ENCODE data around the gene ANGPTL3. TPM values are rescaled to one million over a fixed set of nuclear protein-coding genes. Genes with fewer than 3 reads are reported as not detected.
"Not testable (repeated sequence)": the region's sequence is repeated elsewhere in the genome, so short reads cannot be mapped to it uniquely, and the experiment has no call there.

ANGPTL3 gene
- total and polyA plus RNA-seq, 2 of the 13 experiments (the other 11 are each of a cell fraction or from before 2014, with no cell fraction given), result 0.40 to 0.51 TPM

DNA sequence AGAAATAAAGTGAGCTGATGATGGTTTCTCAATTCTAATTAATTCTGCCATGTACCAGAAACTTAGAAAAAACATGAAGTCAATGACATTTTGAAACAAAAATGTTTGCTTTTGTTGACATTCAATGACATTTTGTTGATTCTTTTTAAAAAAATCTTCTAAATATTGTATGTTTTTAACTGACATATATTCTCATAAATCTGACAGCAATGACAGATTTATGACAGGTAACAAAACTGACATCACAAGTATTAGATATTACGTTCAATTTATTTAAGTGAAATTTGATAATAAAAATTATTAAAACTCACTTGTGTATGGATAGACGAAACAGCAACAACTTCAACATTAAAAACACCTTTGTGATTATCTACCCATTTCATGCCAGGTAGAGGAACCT lies 36.0 kb upstream of the ANGPTL3 start:
- no peak for ATAC-seq
- FAIRE-seq, result no peak
- in situ Hi-C loops (cut with HindIII; ENCODE audit: extremely low pct_ligation_motif_present, low pct_unique_long_range_greater_than_20kb) (no loop called here), intact Hi-C loops (cut with micrococcal nuclease; ENCODE audit: unreplicated experiment) (no loop called here)
- Histone ChIP-seq H3K27me3 (ENCODE audit: control insufficient read depth in 1 of 2, insufficient read depth in 2 of 2, low read length in 2 of 2) (no peaks in the 10 kb centered on the region), H3K4me3 (replicated peaks in 1 of 3; ENCODE audit: insufficient read depth in 1 of 3, low read depth in 2 of 3, low read length in 3 of 3) (no peak overlapping the region), H3K9me3 (ENCODE audit: low read length) (no peaks in the 10 kb centered on the region), H2AFZ (ENCODE audit: low read length) (no peak overlapping the region), H3K4me1 (ENCODE audit: insufficient read depth, low read length) (peaks cover 24% of the 10 kb centered on the region), H3K79me2 (ENCODE audit: insufficient read depth, low read length) (no peaks in the 10 kb centered on the region), H3K4me2 (ENCODE audit: low read depth, low read length) (no peak overlapping the region), H4K20me1 (ENCODE audit: insufficient read depth, low read length) (0 out of 2 replicates have a peak, but pooled peaks cover 2% of the 10 kb centered on the region), H3K36me3 (replicated peaks in 1 of 2; ENCODE audit: control insufficient read depth in 1 of 2, insufficient read depth in 2 of 2, low read length in 2 of 2) (peaks cover 7 to 30% of the 10 kb centered on the region in 2 experiments), H3K27ac (ENCODE audit: extremely low read length, insufficient read depth, low read length) (no peak overlapping the region), H3K9ac (ENCODE audit: insufficient read depth, low read depth, low read length) (no peak overlapping the region)
- 95% methylated on average over 2 of the region's 2 CpGs for WGBS (ENCODE audit: low lambda C conversion rate)
- TF ChIP-seq ZNF451 (CRISPR knock-in tag; IDR thresholded peaks at IDR 0.05), result no peak
- TF ChIP-seq MTA1 (CRISPR knock-in tag; IDR thresholded peaks at IDR 0.05; ENCODE audit: borderline replicate concordance), result no peak
- TF ChIP-seq ERF (CRISPR knock-in tag; IDR thresholded peaks at IDR 0.05), result no peak
- no peak for TF ChIP-seq PRMT3 (CRISPR knock-in tag; IDR thresholded peaks at IDR 0.05; ENCODE audit: borderline replicate concordance, low read depth)
- TF ChIP-seq BORCS8-MEF2B (CRISPR knock-in tag; IDR thresholded peaks at IDR 0.05), result no peak
- ChIA-PET POLR2A (no interaction called here), CTCF (ENCODE audit: low intra/inter-chr PET ratio, low total read pairs) (no interaction called here)
- no TSS peak for BruUV-seq (replicated peaks)
- DNase-seq (ENCODE audit: low spot score), result no peak

DNA sequence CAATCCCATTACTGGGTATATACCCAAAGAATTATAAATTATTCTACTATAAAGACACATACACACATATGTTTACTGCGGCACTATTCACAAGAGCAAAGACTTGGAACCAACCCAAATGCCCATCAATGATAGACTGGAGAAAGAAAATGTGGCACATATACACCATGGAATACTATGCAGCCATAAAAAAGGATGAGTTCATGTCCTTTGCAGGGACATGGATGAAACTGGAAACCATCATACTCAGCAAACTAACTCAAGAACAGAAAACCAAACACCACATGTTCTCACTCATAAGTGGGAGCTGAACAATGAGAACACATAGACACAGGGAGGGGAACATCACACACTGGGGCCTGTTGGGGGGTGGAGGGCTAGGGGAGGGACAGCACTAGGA lies 30.1 kb upstream of the ANGPTL3 start:
- in situ Hi-C loops (cut with HindIII; ENCODE audit: extremely low pct_ligation_motif_present, low pct_unique_long_range_greater_than_20kb); CTCF ChIA-PET (ENCODE audit: low intra/inter-chr PET ratio, low total read pairs); H3K79me2 ChIP-seq (ENCODE audit: insufficient read depth, low read length): not testable (repeated sequence)

More for the DNA sequence above, 30.1 kb upstream of the ANGPTL3 start:
- H3K4me3 ChIP-seq (replicated peaks in 1 of 3; ENCODE audit: insufficient read depth in 1 of 3, low read depth in 2 of 3, low read length in 3 of 3); H3K4me2 ChIP-seq (ENCODE audit: low read depth, low read length); H3K27me3 ChIP-seq (ENCODE audit: control insufficient read depth in 1 of 2, insufficient read depth in 2 of 2, low read length in 2 of 2); H3K9ac ChIP-seq (ENCODE audit: insufficient read depth, low read depth, low read length); H4K20me1 ChIP-seq (ENCODE audit: insufficient read depth, low read length); intact Hi-C loops (cut with micrococcal nuclease; ENCODE audit: unreplicated experiment); BruUV-seq (replicated peaks); H3K27ac ChIP-seq (ENCODE audit: extremely low read length, insufficient read depth, low read length); H3K36me3 ChIP-seq (replicated peaks in 1 of 2; ENCODE audit: control insufficient read depth in 1 of 2, insufficient read depth in 2 of 2, low read length in 2 of 2); POLR2A ChIA-PET; ATAC-seq; DNase-seq (ENCODE audit: low spot score); FAIRE-seq; H2AFZ ChIP-seq (ENCODE audit: low read length); H3K9me3 ChIP-seq (ENCODE audit: low read length): not testable (repeated sequence)
- WGBS (ENCODE audit: low lambda C conversion rate), result 95% methylated on average over 1 of the region's 1 CpG
- H3K4me1 ChIP-seq (ENCODE audit: insufficient read depth, low read length), result peaks cover 30% of the 10 kb centered on the region
